ENCODE results near the gene CDK5RAP2.

CDK5RAP2 gene

DNA sequence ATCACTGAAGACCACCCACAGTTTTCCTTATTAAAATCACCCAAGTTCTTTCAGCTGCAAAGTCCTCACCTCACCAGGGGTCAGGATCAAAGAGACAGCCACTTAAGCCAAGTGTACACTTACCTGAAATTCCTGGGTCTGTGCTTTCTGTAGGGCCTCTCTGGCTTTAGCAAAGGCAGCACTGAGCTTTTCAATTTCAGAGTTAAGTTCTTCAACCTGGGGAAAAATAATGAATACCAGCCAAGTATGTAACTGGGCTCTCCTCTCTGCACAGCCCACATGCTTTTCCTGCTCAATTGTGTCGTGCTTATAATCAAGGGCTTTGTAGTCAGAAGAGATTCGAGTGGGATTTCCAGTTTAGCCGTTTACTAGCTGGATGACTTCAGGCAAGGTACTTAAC, 55.1 kb downstream of the CDK5RAP2 start:
- Histone ChIP-seq H3K4ac (ENCODE audit: low read depth, low read length) (no peak overlapping the region), H2AFZ (ENCODE audit: insufficient read depth, low read length, poor library complexity) (no peak overlapping the region), H4K91ac (ENCODE audit: low read depth, low read length) (no peak overlapping the region), H3K79me1 (ENCODE audit: low read length) (no peaks in the 10 kb centered on the region), H3K4me1 (ENCODE audit: control insufficient read depth in 1 of 2, insufficient read depth in 2 of 2, low read length in 2 of 2) (no peaks in the 10 kb centered on the region), H2AK5ac (ENCODE audit: low read length) (no peak overlapping the region), H2BK12ac (ENCODE audit: low read length) (no peak overlapping the region), H3K79me2 (ENCODE audit: control insufficient read depth, insufficient read depth, low read length, poor library complexity) (no peaks in the 10 kb centered on the region), H3K4me3 (ENCODE audit: low read depth, low read length) (no peak overlapping the region), H4K12ac (ENCODE audit: low read depth, low read length) (no peak overlapping the region), H3K9ac (ENCODE audit: low read length) (no peak overlapping the region), H3K14ac (ENCODE audit: low read length) (no peak overlapping the region), H3K4me2 (ENCODE audit: low read length) (no peak overlapping the region), H4K8ac (ENCODE audit: low read depth, low read length) (no peak overlapping the region), H3K23ac (ENCODE audit: low read length) (no peak overlapping the region), H3K27ac (ENCODE audit: low read depth, low read length) (no peak overlapping the region), H3K27me3 (ENCODE audit: insufficient read depth, low read length) (no peaks in the 10 kb centered on the region), H3K9me3 (ENCODE audit: insufficient read depth, low read depth, low read length) (no peaks in the 10 kb centered on the region), H3K18ac (ENCODE audit: low read length) (no peak overlapping the region), H2BK5ac (ENCODE audit: low read depth, low read length, poor library complexity) (no peak overlapping the region), H2BK120ac (ENCODE audit: insufficient read depth, low read length, poor library complexity) (no peak overlapping the region), H3K36me3 (ENCODE audit: control insufficient read depth in 1 of 2, insufficient read depth in 2 of 2, low read length in 2 of 2) (peaks cover 23 to 49% of the 10 kb centered on the region in 2 experiments)
- no peak for DNase-seq
- WGBS (ENCODE audit: extremely low coverage, insufficient coverage, insufficient read length): no CpG with 5 or more reads among the region's 3 CpGs

DNA sequence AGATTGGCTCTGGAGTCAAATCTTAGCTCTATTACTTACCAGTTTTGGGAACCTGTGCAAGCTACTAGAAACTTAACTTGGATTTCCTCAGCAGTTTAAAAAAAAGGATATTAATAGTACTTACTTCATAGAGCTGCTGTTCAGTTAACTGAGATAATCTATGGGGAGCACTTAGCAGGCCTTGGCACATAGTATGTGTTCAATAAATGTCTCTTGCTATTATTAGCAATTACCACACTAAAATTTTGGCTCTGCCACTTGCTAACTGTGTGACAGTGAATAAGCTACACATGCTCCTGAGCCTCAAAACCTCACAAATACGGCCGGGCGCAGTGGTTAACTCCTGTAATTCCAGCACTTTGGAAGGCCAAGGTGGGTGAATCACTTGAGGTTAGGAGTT, 55.9 kb downstream of the CDK5RAP2 start:
- Histone ChIP-seq H3K14ac (ENCODE audit: low read length) (no peak overlapping the region), H3K23ac (ENCODE audit: low read length) (no peak overlapping the region), H3K79me1 (ENCODE audit: low read length) (no peaks in the 10 kb centered on the region), H2BK120ac (ENCODE audit: insufficient read depth, low read length, poor library complexity) (no peak overlapping the region), H3K9me3 (ENCODE audit: insufficient read depth, low read depth, low read length) (no peaks in the 10 kb centered on the region), H3K18ac (ENCODE audit: low read length) (no peak overlapping the region), H3K4me3 (ENCODE audit: low read depth, low read length) (no peak overlapping the region), H2AFZ (ENCODE audit: insufficient read depth, low read length, poor library complexity) (no peak overlapping the region), H3K36me3 (ENCODE audit: control insufficient read depth in 1 of 2, insufficient read depth in 2 of 2, low read length in 2 of 2) (peaks cover 17 to 43% of the 10 kb centered on the region in 2 experiments), H3K27ac (ENCODE audit: low read depth, low read length) (no peak overlapping the region), H2AK5ac (ENCODE audit: low read length) (no peak overlapping the region), H3K27me3 (ENCODE audit: insufficient read depth, low read length) (no peaks in the 10 kb centered on the region), H4K12ac (ENCODE audit: low read depth, low read length) (no peak overlapping the region), H3K79me2 (ENCODE audit: control insufficient read depth, insufficient read depth, low read length, poor library complexity) (no peaks in the 10 kb centered on the region), H3K9ac (ENCODE audit: low read length) (no peak overlapping the region), H4K8ac (ENCODE audit: low read depth, low read length) (no peak overlapping the region), H3K4me1 (ENCODE audit: control insufficient read depth in 1 of 2, insufficient read depth in 2 of 2, low read length in 2 of 2) (no peaks in the 10 kb centered on the region), H2BK12ac (ENCODE audit: low read length) (no peak overlapping the region), H3K4me2 (ENCODE audit: low read length) (no peak overlapping the region), H3K4ac (ENCODE audit: low read depth, low read length) (no peak overlapping the region), H2BK5ac (ENCODE audit: low read depth, low read length, poor library complexity) (no peak overlapping the region), H4K91ac (ENCODE audit: low read depth, low read length) (no peak overlapping the region)
- no peak for DNase-seq
- no CpG with 5 or more reads among the region's 3 CpGs for WGBS (ENCODE audit: extremely low coverage, insufficient coverage, insufficient read length)

DNA sequence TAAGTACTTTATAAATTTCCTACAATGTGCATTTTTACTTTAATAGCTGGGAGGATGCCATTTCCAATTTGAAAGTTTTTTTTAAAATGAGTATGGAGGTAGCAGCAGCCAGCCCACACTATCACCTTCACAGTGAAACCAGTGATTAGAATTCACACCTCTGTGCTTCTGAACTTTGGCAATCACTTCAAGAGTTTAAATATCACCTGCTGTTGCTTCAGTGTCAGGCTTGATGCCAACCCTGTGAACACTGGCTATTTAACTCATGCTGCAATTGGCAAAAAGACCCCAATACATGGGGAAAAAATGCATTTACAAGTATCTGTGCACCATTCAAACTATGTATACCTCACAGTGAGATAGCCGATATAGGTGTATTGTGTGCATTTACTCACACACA, 57.4 kb downstream of the CDK5RAP2 start:
- Histone ChIP-seq H3K23ac (ENCODE audit: low read length) (no peak overlapping the region), H3K27ac (ENCODE audit: low read depth, low read length) (no peak overlapping the region), H2BK12ac (ENCODE audit: low read length) (no peak overlapping the region), H2AFZ (ENCODE audit: insufficient read depth, low read length, poor library complexity) (no peak overlapping the region), H3K14ac (ENCODE audit: low read length) (no peak overlapping the region), H3K4me1 (ENCODE audit: control insufficient read depth in 1 of 2, insufficient read depth in 2 of 2, low read length in 2 of 2) (no peaks in the 10 kb centered on the region), H3K79me2 (ENCODE audit: control insufficient read depth, insufficient read depth, low read length, poor library complexity) (no peaks in the 10 kb centered on the region), H3K4me3 (ENCODE audit: low read depth, low read length) (no peak overlapping the region), H4K8ac (ENCODE audit: low read depth, low read length) (no peak overlapping the region), H3K79me1 (ENCODE audit: low read length) (no peaks in the 10 kb centered on the region), H2AK5ac (ENCODE audit: low read length) (no peak overlapping the region), H2BK120ac (ENCODE audit: insufficient read depth, low read length, poor library complexity) (no peak overlapping the region), H3K4me2 (ENCODE audit: low read length) (no peak overlapping the region), H3K18ac (ENCODE audit: low read length) (no peak overlapping the region), H3K9ac (ENCODE audit: low read length) (no peak overlapping the region), H4K91ac (ENCODE audit: low read depth, low read length) (no peak overlapping the region), H2BK5ac (ENCODE audit: low read depth, low read length, poor library complexity) (no peak overlapping the region), H3K27me3 (ENCODE audit: insufficient read depth, low read length) (no peaks in the 10 kb centered on the region), H3K36me3 (ENCODE audit: control insufficient read depth in 1 of 2, insufficient read depth in 2 of 2, low read length in 2 of 2) (peaks cover 14 to 37% of the 10 kb centered on the region in 2 experiments), H3K9me3 (ENCODE audit: insufficient read depth, low read depth, low read length) (no peaks in the 10 kb centered on the region), H3K4ac (ENCODE audit: low read depth, low read length) (no peak overlapping the region), H4K12ac (ENCODE audit: low read depth, low read length) (no peak overlapping the region)
- WGBS (ENCODE audit: extremely low coverage, insufficient coverage, insufficient read length): no CpG with 5 or more reads among the region's 1 CpG
- DNase-seq: no peak

DNA sequence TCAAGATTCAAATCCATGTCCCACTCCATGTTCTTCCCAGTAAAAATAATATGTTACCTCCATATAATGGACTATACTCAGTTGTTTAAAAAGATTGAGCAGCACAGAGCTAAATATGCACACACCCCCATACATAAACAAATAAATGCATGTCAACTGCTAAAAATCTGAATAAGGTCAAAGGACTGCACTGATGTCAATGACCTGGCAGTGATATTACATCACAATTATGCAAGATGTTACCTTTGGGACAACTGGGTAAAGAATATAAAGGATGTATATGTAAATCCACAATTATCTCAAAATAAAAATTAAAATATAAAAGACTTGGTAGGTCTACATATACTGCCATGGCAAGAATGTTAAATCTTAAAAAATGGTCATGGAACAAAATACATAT, 57.9 kb downstream of the CDK5RAP2 start:
- Histone ChIP-seq H3K9ac (ENCODE audit: low read length) (no peak overlapping the region), H4K8ac (ENCODE audit: low read depth, low read length) (no peak overlapping the region), H3K4me1 (ENCODE audit: control insufficient read depth in 1 of 2, insufficient read depth in 2 of 2, low read length in 2 of 2) (no peaks in the 10 kb centered on the region), H2BK12ac (ENCODE audit: low read length) (no peak overlapping the region), H2AK5ac (ENCODE audit: low read length) (no peak overlapping the region), H3K4me2 (ENCODE audit: low read length) (no peak overlapping the region), H3K27ac (ENCODE audit: low read depth, low read length) (no peak overlapping the region), H3K79me2 (ENCODE audit: control insufficient read depth, insufficient read depth, low read length, poor library complexity) (no peaks in the 10 kb centered on the region), H3K14ac (ENCODE audit: low read length) (no peak overlapping the region), H3K36me3 (ENCODE audit: control insufficient read depth in 1 of 2, insufficient read depth in 2 of 2, low read length in 2 of 2) (peaks cover 14 to 35% of the 10 kb centered on the region in 2 experiments), H2BK120ac (ENCODE audit: insufficient read depth, low read length, poor library complexity) (no peak overlapping the region), H3K4ac (ENCODE audit: low read depth, low read length) (no peak overlapping the region), H3K4me3 (ENCODE audit: low read depth, low read length) (no peak overlapping the region), H3K9me3 (ENCODE audit: insufficient read depth, low read depth, low read length) (no peaks in the 10 kb centered on the region), H3K79me1 (ENCODE audit: low read length) (no peaks in the 10 kb centered on the region), H4K12ac (ENCODE audit: low read depth, low read length) (no peak overlapping the region), H3K27me3 (ENCODE audit: insufficient read depth, low read length) (no peaks in the 10 kb centered on the region), H2AFZ (ENCODE audit: insufficient read depth, low read length, poor library complexity) (no peak overlapping the region), H4K91ac (ENCODE audit: low read depth, low read length) (no peak overlapping the region), H3K23ac (ENCODE audit: low read length) (no peak overlapping the region), H3K18ac (ENCODE audit: low read length) (no peak overlapping the region), H2BK5ac (ENCODE audit: low read depth, low read length, poor library complexity) (no peak overlapping the region)
- no peak for DNase-seq
